Measurements from ENCODE around the gene GABBR2. TPM values are rescaled to one million over a fixed set of nuclear protein-coding genes. Genes with fewer than 3 reads are reported as not detected.

The GABBR2 gene
- total and polyA plus RNA-seq, 9 of the 15 experiments (the other 6 are each of a cell fraction or from before 2014, with no cell fraction given) = 0.15 to 1.9 (median 0.32) TPM

- TF ChIP-seq CTCF (IDR thresholded peaks at IDR 0.05 in 2 of 3, conservative IDR thresholded peaks at IDR 0.05 in 1 of 3; ENCODE audit: insufficient read depth in 2 of 3, low read depth in 1 of 3, low read length in 3 of 3) = no peak
- no peak for TF ChIP-seq SMC3 (conservative IDR thresholded peaks at IDR 0.05; ENCODE audit: insufficient read depth, low read depth, low read length)
- TF ChIP-seq ZNF165 (CRISPR knock-in tag; IDR thresholded peaks at IDR 0.05; ENCODE audit: borderline replicate concordance) = no peak
- no peak for TF ChIP-seq ARID3B (CRISPR knock-in tag; IDR thresholded peaks at IDR 0.05; ENCODE audit: borderline replicate concordance)
- TF ChIP-seq ZNF277 (CRISPR knock-in tag; IDR thresholded peaks at IDR 0.05; ENCODE audit: borderline replicate concordance) = no peak
- no peak for TF ChIP-seq MIER1 (IDR thresholded peaks at IDR 0.05; ENCODE audit: low read depth)
- TF ChIP-seq ZNF445 (CRISPR knock-in tag; IDR thresholded peaks at IDR 0.05; ENCODE audit: low read depth) = no peak
- no peak for TF ChIP-seq CBFB (CRISPR knock-in tag; IDR thresholded peaks at IDR 0.05)
- TF ChIP-seq JUND (IDR thresholded peaks at IDR 0.05; ENCODE audit: borderline replicate concordance, low read depth, low read length) = peak; percentile 75
- peak; percentile 42; the same call in 1 of the 3 replicates for TF ChIP-seq JUND (tag; IDR thresholded peaks at IDR 0.05; ENCODE audit: borderline replicate concordance, low read depth, low read length)
- no peak for TF ChIP-seq POLR2G (IDR thresholded peaks at IDR 0.05; ENCODE audit: low read depth, low read length)
- no peak for TF ChIP-seq EP400 (IDR thresholded peaks at IDR 0.05)
- TF ChIP-seq KDM1A (IDR thresholded peaks at IDR 0.05) = peak; percentile 98 to 99
- no peak for TF ChIP-seq GTF2F1 (IDR thresholded peaks at IDR 0.05; ENCODE audit: low read depth, low read length)
- TF ChIP-seq RBM14 (IDR thresholded peaks at IDR 0.05; ENCODE audit: borderline replicate concordance, insufficient read depth, low read depth, low read length) = no peak
- peak; percentile 44; the same call in 1 of the 2 replicates for TF ChIP-seq NFE2 (IDR thresholded peaks at IDR 0.05; ENCODE audit: low read depth)
- peak; percentile 98 for TF ChIP-seq ADNP (tag; IDR thresholded peaks at IDR 0.05)
- TF ChIP-seq ZEB2 (IDR thresholded peaks at IDR 0.05) = no peak
- peak; percentile 48 to 84; a peak in 3 of 4 replicates for TF ChIP-seq HDAC1 (IDR thresholded peaks at IDR 0.05)
- TF ChIP-seq HBP1 (CRISPR knock-in tag; IDR thresholded peaks at IDR 0.05) = no peak; the same call in 1 of the 2 replicates
- TF ChIP-seq SPI1 (IDR thresholded peaks at IDR 0.05; ENCODE audit: borderline replicate concordance, low read depth, low read length) = no peak
- TF ChIP-seq POLR2H (tag; IDR thresholded peaks at IDR 0.05; ENCODE audit: low read depth) = no peak
- TF ChIP-seq DACH1 (IDR thresholded peaks at IDR 0.05; ENCODE audit: partially characterized antibody) = peak; percentile 22
- TF ChIP-seq ZFX (CRISPR knock-in tag; IDR thresholded peaks at IDR 0.05) = no peak
- no peak for TF ChIP-seq NFXL1 (CRISPR knock-in tag; IDR thresholded peaks at IDR 0.05)
These were observed 132.4 kb downstream of the GABBR2 start (continued) for GRCh38 chr9:98576354-98576753.

Data from K562 (cell line).